ENCODE data around the gene GRIN2C. TPM values are rescaled to one million over a fixed set of nuclear protein-coding genes. Genes with fewer than 3 reads are reported as not detected.

The GRIN2C gene
- total and polyA plus RNA-seq, 2 of the 4 experiments (the other 2 are of a cell fraction), result 0.22 TPM; not detected in 1

DNA sequence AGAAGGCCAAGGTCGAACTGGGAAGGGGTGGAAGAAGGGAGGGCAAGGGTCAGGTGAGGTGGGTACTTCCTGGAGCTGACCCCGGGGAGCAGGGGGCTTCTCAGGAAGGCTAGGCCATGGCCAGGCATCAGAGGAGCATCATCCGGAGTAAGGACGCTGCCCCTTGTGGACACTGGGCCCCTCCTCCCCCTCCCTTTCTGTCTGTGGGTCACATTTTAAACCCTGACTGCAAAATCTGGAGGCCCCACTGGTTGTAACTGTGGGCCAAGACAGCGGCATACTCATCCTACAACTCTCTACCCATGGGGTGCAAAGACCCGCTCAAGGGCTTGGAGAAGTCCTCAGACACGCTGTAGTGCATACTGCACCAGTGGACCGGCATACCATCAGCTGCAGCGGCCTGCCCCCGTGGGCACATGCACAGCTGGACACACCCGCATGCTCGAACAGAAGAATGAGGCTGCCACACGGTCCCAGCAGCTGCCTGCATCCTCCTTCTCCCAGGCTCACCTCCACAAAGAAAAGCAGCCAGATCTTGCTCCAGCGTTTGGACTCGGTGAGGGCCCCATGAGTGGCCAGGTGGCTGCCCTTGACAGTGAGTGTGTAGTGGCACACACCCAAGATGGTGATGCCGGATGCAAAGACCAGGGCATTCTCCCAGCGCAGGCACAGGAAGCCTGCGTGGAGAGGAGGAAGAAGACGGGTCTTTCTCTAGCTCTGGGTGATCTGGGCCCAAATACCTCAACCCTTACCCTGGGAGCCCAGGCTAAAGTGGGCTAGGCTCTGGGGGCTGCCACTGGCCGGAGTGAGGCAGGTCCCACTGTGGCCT is 32.5 kb upstream of the GRIN2C start (continued):
- no peak for TF ChIP-seq RFX5 (IDR thresholded peaks at IDR 0.05; ENCODE audit: low read depth, low read length)

DNA sequence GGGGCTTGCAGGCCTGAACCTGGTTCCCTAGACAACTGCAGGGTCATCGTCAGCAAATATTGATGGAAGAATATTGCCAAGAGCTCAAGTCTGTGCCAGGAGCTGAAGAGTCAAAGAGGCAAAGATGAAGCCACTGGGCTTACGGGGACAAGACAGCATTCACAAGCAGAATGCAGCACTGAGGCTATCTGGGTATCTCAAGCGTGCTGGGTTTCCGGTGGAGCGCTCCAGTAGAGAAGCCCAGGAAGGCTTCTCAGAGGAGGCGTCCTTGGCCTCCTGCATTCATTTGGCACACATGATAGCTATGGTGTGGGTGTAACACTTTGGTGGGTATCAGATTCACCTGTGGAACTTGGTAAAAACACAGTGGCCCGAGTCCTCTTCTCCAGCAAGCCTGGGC is 30.9 kb upstream of the GRIN2C start:
- ChIA-PET POLR2A (ENCODE audit: unreplicated experiment) (no interaction called here), CTCF (no interaction called here)
- no peak overlapping the region for H3K4me3 ChIP-seq (ENCODE audit: insufficient read depth, low read depth, low read length)
- no peak overlapping the region for H4K5ac ChIP-seq (ENCODE audit: low read depth, low read length)
- H2BK5ac ChIP-seq (ENCODE audit: low read depth, low read length, poor library complexity, severe bottlenecking), result no peak overlapping the region
- no peak overlapping the region for H4K91ac ChIP-seq (ENCODE audit: insufficient read depth, low read depth, low read length)
- H3K23ac ChIP-seq (ENCODE audit: low read depth, low read length), result no peak overlapping the region
- WGBS, 2 experiments (ENCODE audit: extremely low coverage in 2 of 2, insufficient read length in 1 of 2), result 59% methylated on average over 2 of the region's 7 CpGs; no CpG with 5 or more reads in 1 of the 2 experiments
- no peak overlapping the region for H3K4me2 ChIP-seq (ENCODE audit: low read depth, low read length)
- dilution Hi-C loops (cut with HindIII; ENCODE audit: low sequenced_read_pairs, unreplicated experiment) (no loop called here), intact Hi-C loops (cut with micrococcal nuclease) (no loop called here), in situ Hi-C loops (cut with MboI; ENCODE audit: low sequenced_read_pairs) (no loop called here)
- no peak overlapping the region for H3K18ac ChIP-seq (ENCODE audit: low read depth, low read length)
- DNase-seq (no peak), ATAC-seq (ENCODE audit: low read depth) (no peak)
- H3K9ac ChIP-seq (ENCODE audit: low read depth, low read length), result no peak overlapping the region
- no peak overlapping the region for H2AK5ac ChIP-seq (ENCODE audit: low read depth, low read length)
- peak overlapping the region; percentile 16 for H2AK9ac ChIP-seq (replicated peaks; ENCODE audit: low read depth, low read length, poor library complexity)
- peaks cover 80% of the 10 kb centered on the region for H3K27me3 ChIP-seq (ENCODE audit: control insufficient read depth, insufficient read depth, low read length)
- no peaks in the 10 kb centered on the region for H3K9me1 ChIP-seq (ENCODE audit: insufficient read depth, low read length)
- no peaks in the 10 kb centered on the region for H4K20me1 ChIP-seq (ENCODE audit: insufficient read depth, low read length)
- H3K36me3 ChIP-seq (ENCODE audit: control insufficient read depth, insufficient read depth, low read length), result no peaks in the 10 kb centered on the region
- H2BK15ac ChIP-seq (ENCODE audit: low read depth, low read length), result no peak overlapping the region
- H3K79me1 ChIP-seq (ENCODE audit: low read depth in 1 of 2, low read length in 2 of 2), result no peaks in the 10 kb centered on the region
- H4K8ac ChIP-seq (ENCODE audit: low read depth in 2 of 2, low read length in 2 of 2), result no peak overlapping the region
- no peak overlapping the region for H3K4ac ChIP-seq (ENCODE audit: low read depth, low read length)
- no peak overlapping the region for H3K14ac ChIP-seq (replicated peaks; ENCODE audit: low read depth, low read length)
- no peak overlapping the region for H3K27ac ChIP-seq (ENCODE audit: insufficient read depth, low read length)
- H2BK120ac ChIP-seq (ENCODE audit: low read depth, low read length), result no peak overlapping the region
- no peak overlapping the region for H3K56ac ChIP-seq (ENCODE audit: extremely low read depth, insufficient read depth, low read length)
- peaks cover 2% of the 10 kb centered on the region; the same call in 1 of the 2 replicates for H3K4me1 ChIP-seq (ENCODE audit: control insufficient read depth, insufficient read depth, low read length)
- no peak overlapping the region for H2BK20ac ChIP-seq (ENCODE audit: low read depth, low read length)
- BruUV-seq (replicated peaks), result no TSS peak
- H2AFZ ChIP-seq (replicated peaks; ENCODE audit: low read length, poor library complexity), result no peak overlapping the region
- H3K9me3 ChIP-seq (ENCODE audit: control insufficient read depth, insufficient read depth, low read length), result no peaks in the 10 kb centered on the region
- TF ChIP-seq SMC3 (IDR thresholded peaks at IDR 0.05; ENCODE audit: low read depth, low read length) (no peak), FOS (IDR thresholded peaks at IDR 0.05; ENCODE audit: low read depth, low read length) (no peak), CEBPB (IDR thresholded peaks at IDR 0.05; ENCODE audit: low read depth, low read length) (no peak), MAZ (IDR thresholded peaks at IDR 0.05; ENCODE audit: borderline replicate concordance, low read depth, low read length) (no peak), POLR2A (IDR thresholded peaks at IDR 0.05; ENCODE audit: low read depth, low read length) (no peak), RCOR1 (IDR thresholded peaks at IDR 0.05; ENCODE audit: insufficient replicate concordance, low read length) (no peak), CTCF (conservative IDR thresholded peaks at IDR 0.05; ENCODE audit: low read depth, low read length) (no peak), RAD21 (IDR thresholded peaks at IDR 0.05; ENCODE audit: low read length) (no peak), CHD1 (IDR thresholded peaks at IDR 0.05; ENCODE audit: low read depth, low read length) (no peak), RFX5 (IDR thresholded peaks at IDR 0.05; ENCODE audit: low read depth, low read length) (no peak), NFE2L2 (IDR thresholded peaks at IDR 0.05; ENCODE audit: low read depth, low read length) (no peak), ELK1 (IDR thresholded peaks at IDR 0.05; ENCODE audit: borderline replicate concordance, low read depth, low read length) (no peak)
- TF ChIP-seq, protein P1, sequence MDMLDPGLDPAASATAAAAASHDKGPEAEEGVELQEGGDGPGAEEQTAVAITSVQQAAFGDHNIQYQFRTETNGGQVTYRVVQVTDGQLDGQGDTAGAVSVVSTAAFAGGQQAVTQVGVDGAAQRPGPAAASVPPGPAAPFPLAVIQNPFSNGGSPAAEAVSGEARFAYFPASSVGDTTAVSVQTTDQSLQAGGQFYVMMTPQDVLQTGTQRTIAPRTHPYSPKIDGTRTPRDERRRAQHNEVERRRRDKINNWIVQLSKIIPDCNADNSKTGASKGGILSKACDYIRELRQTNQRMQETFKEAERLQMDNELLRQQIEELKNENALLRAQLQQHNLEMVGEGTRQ (IDR thresholded peaks at IDR 0.05; ENCODE audit: low read depth, low read length), result no peak

Data from IMR-90 (cell line).